Mucosa of rectum (tissue), 2 donors: ENCODE results near the gene EIF4A3.

Source experiments
- H3K27ac ChIP-seq, 2 donors: one replicate each; pipeline ENCODE4 v1.7.0; 2013; ENCODE audit warnings: inconsistent platforms in 2 of 2, low read depth in 2 of 2, low read length in 2 of 2
- H3K27me3 ChIP-seq, 2 donors: one replicate each; pipeline ENCODE4 v1.7.0; 2013; ENCODE audit warnings: low read length in 2 of 2; ENCODE audit not compliant: control insufficient read depth in 2 of 2, insufficient read depth in 2 of 2
- H3K36me3 ChIP-seq, 2 donors: one replicate each; pipeline ENCODE4 v1.7.0; 2013; ENCODE audit warnings: low read length in 2 of 2; ENCODE audit not compliant: control insufficient read depth in 2 of 2, insufficient read depth in 2 of 2
- H3K4me1 ChIP-seq, 2 donors: one replicate each; pipeline ENCODE4 v1.7.0; 2013; ENCODE audit warnings: low read length in 2 of 2, mild to moderate bottlenecking in 1 of 2; ENCODE audit not compliant: control insufficient read depth in 2 of 2, insufficient read depth in 2 of 2
- H3K4me3 ChIP-seq, 2 donors: one replicate each; pipeline ENCODE4 v1.7.0; 2013; ENCODE audit warnings: low read length in 2 of 2
- H3K9ac ChIP-seq, 2 donors: one replicate each; pipeline ENCODE4 v1.7.0; 2013; ENCODE audit warnings: low read length in 2 of 2, low read depth in 1 of 2, mild to moderate bottlenecking in 1 of 2
- H3K9me3 ChIP-seq, 2 donors: one replicate each; pipeline ENCODE4 v1.7.0; 2013; ENCODE audit warnings: low read length in 2 of 2; ENCODE audit not compliant: control insufficient read depth in 2 of 2
- donor health status: healthy.
- donor health status: Normal muscosa, but diverticular disease.

EIF4A3 gene

DNA sequence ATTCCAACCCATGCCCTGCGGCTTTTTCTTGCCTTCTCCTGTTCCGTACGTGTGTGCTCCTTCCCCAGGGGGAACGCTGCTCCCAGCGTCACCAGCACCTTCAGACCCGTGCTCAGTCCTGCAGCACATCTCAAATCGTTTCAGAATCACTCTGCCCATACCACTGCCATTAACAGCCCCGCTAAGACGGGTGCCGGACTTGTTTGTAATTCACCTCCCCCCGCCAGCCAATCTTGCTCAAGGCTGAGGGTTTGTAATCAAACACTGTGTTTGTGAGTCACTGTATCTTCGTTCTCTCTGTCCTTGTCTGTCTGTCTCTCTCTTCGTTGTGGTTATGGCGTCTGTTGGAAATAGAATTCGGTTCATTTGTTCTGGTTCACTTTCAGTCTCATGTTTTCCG, 40.2 kb upstream of the EIF4A3 start:
- Histone ChIP-seq H3K4me3 (peak overlapping the region; percentile 46 to 53), H3K27me3 (peaks cover 0 to 1% of the 10 kb centered on the region in 2 donors), H3K4me1 (peaks cover 0 to 3% of the 10 kb centered on the region in 2 donors), H3K9ac (peak overlapping the region; percentile 23 to 24), H3K27ac (peak overlapping the region in 1 of 2 donors; percentile 32), H3K36me3 (no peaks in the 10 kb centered on the region), H3K9me3 (no peaks in the 10 kb centered on the region)

DNA sequence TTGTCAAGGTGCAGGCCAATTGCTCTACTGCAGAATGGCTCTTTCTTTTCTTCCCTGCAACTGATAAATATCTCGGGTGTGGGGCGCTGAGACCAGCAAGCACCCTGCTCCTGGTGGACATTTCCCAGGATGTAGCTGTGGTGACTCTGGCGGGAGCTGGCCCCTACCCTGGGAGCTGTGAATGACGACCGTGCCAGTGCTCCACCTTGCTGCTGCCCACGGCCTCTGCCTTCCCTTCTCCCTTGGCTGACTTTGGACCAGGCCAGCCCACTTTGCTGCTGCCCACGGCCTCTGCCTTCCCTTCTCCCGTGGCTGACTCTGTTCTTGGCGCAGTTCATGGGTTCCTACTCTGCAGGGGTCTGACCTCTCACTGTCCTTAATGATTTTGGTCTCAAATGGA, 39.0 kb upstream of the EIF4A3 start:
- Histone ChIP-seq H3K9me3 (no peaks in the 10 kb centered on the region), H3K36me3 (no peaks in the 10 kb centered on the region), H3K4me3 (no peak overlapping the region), H3K27me3 (no peaks in the 10 kb centered on the region), H3K9ac (no peak overlapping the region), H3K27ac (no peak overlapping the region), H3K4me1 (peaks cover 0 to 3% of the 10 kb centered on the region in 2 donors)

- Histone ChIP-seq H3K27ac (no peak overlapping the region), H3K4me1 (peaks cover 0 to 3% of the 10 kb centered on the region in 2 donors), H3K9me3 (no peaks in the 10 kb centered on the region), H3K4me3 (no peak overlapping the region), H3K27me3 (peaks cover 0 to 2% of the 10 kb centered on the region in 2 donors), H3K9ac (no peak overlapping the region), H3K36me3 (no peaks in the 10 kb centered on the region)
Measured at GRCh38 chr17:80184423-80184714, 37.4 kb upstream of the EIF4A3 start.

DNA sequence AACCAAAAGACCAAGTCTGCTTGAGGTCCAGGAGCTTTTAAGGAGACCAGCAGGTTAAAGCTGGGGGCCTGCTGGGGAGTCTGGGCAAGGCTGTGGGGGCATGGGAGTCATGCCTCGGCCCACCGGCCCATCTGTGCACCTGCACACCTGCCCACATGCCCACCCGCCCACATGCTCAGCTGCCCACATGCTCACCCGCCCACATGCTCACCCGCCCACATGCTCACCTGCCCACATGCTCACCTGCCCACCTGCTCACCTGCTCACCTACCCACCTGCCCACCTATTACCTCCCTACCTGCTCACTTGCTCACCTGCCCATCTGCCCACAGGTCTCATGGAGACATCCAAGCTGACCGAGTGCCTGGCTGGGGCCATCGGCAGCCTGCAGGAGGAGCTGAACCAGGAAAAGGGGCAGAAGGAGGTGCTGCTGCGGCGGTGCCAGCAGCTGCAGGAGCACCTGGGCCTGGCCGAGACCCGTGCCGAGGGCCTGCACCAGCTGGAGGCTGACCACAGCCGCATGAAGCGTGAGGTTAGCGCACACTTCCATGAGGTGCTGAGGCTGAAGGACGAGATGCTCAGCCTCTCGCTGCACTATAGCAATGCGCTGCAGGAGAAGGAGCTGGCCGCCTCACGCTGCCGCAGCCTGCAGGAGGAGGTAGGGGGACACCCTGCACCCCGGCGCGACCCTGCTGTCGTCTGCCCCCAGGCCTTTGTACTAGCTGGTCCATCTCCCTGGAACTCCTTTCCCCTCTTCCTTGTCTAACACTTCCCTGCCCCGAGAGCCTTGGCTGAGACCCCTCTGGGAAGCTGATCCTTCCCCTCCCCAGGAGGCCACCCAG, 36.9 kb upstream of the EIF4A3 start:
- Histone ChIP-seq H3K4me3 (no peak overlapping the region), H3K36me3 (no peaks in the 10 kb centered on the region), H3K9me3 (no peaks in the 10 kb centered on the region), H3K27ac (no peak overlapping the region), H3K27me3 (peaks cover 0 to 2% of the 10 kb centered on the region in 2 donors), H3K9ac (no peak overlapping the region), H3K4me1 (peaks cover 0 to 3% of the 10 kb centered on the region in 2 donors)

GRCh38 chr17:80182845-80183223, 35.9 kb upstream of the EIF4A3 start:
- Histone ChIP-seq H3K9ac (no peak overlapping the region), H3K4me3 (no peak overlapping the region), H3K36me3 (no peaks in the 10 kb centered on the region), H3K27me3 (peaks cover 0 to 2% of the 10 kb centered on the region in 2 donors), H3K9me3 (no peaks in the 10 kb centered on the region), H3K27ac (no peak overlapping the region), H3K4me1 (peaks cover 0 to 7% of the 10 kb centered on the region in 2 donors)

DNA sequence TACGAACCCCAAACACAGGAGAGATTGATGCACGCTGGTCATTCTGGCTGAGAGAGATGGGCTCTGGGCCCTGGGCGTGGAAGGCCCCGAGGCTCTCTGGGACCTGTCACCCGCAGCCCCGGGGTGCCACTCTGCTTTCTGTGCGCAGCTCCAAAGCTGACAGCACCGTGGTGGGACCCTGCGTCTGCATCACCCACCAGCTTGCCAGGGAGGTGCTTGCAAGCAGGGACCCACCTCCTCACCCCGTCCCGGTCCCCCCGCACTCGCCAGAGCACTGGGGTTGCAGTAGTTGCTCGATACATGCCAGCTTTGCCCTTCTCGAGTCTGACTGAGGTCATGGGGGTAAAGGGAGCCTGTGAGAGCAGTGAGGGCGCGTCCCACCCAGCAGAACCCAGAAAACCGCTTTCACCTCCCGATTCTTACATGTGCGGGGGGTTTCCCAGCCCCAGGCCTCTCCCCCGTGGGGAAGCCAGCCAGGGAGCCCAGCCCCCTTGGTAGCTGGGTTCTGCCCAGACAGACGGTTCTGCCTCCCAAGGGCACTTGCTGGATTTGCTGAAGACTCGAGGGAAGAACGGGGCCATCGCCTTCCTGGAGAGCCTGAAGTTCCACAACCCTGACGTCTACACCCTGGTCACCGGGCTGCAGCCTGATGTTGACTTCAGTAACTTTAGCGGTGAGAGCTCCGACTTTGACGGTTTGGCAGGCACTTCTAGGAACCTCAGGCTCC, 35.4 kb upstream of the EIF4A3 start:
- H3K36me3 ChIP-seq = no peaks in the 10 kb centered on the region
- H3K9ac ChIP-seq = no peak overlapping the region
- H3K4me3 ChIP-seq = no peak overlapping the region
- H3K27ac ChIP-seq = no peak overlapping the region
- peaks cover 0 to 5% of the 10 kb centered on the region in 2 donors for H3K4me1 ChIP-seq
- H3K9me3 ChIP-seq = no peaks in the 10 kb centered on the region
- peaks cover 0 to 2% of the 10 kb centered on the region in 2 donors for H3K27me3 ChIP-seq

- H3K9me3 ChIP-seq = no peaks in the 10 kb centered on the region
- no peak overlapping the region for H3K9ac ChIP-seq
- H3K36me3 ChIP-seq = no peaks in the 10 kb centered on the region
- H3K4me1 ChIP-seq = peaks cover 0 to 5% of the 10 kb centered on the region in 2 donors
- H3K27ac ChIP-seq = no peak overlapping the region
- H3K4me3 ChIP-seq = no peak overlapping the region
- H3K27me3 ChIP-seq = peaks cover 0 to 2% of the 10 kb centered on the region in 2 donors
Measured at GRCh38 chr17:80181431-80181830, 34.5 kb upstream of the EIF4A3 start.

GRCh38 chr17:80180192-80180591, 33.3 kb upstream of the EIF4A3 start:
- Histone ChIP-seq H3K27ac (no peak overlapping the region), H3K36me3 (no peaks in the 10 kb centered on the region), H3K27me3 (peaks cover 0 to 2% of the 10 kb centered on the region in 2 donors), H3K9ac (no peak overlapping the region), H3K4me1 (peaks cover 0 to 5% of the 10 kb centered on the region in 2 donors), H3K9me3 (no peaks in the 10 kb centered on the region), H3K4me3 (no peak overlapping the region)

GRCh38 chr17:80177986-80178595, 31.2 kb upstream of the EIF4A3 start:
- Histone ChIP-seq H3K9ac (no peak overlapping the region), H3K27me3 (peaks cover 0 to 2% of the 10 kb centered on the region in 2 donors), H3K36me3 (no peaks in the 10 kb centered on the region), H3K27ac (no peak overlapping the region), H3K4me1 (peaks cover 0 to 5% of the 10 kb centered on the region in 2 donors), H3K9me3 (no peaks in the 10 kb centered on the region), H3K4me3 (peak overlapping the region; percentile 26 to 34)

DNA sequence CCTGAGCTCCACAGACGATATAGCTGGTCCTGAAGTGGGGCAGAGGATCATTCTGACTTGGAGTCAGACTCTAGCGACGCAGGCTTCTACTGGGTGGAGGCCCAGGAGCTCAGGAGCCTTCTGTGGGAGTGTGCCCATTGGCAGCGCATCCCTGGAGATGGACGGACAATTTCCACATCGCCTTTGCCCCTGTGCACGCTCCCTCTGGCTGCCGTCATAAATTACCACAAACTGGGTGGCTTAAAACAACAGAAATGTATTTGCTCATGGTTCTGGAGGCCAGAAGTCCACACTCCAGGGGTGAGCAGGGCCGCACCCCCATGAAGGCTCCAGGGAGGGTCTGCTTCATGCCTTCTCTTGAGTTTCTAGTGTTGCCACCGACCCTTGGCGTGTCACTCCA, 29.8 kb upstream of the EIF4A3 start:
- no peak overlapping the region for H3K9ac ChIP-seq
- H3K36me3 ChIP-seq = no peaks in the 10 kb centered on the region
- H3K9me3 ChIP-seq = no peaks in the 10 kb centered on the region
- no peak overlapping the region for H3K4me3 ChIP-seq
- H3K4me1 ChIP-seq = peaks cover 0 to 5% of the 10 kb centered on the region in 2 donors
- no peak overlapping the region for H3K27ac ChIP-seq
- H3K27me3 ChIP-seq = peaks cover 0 to 2% of the 10 kb centered on the region in 2 donors
